A549 (cell line): ENCODE measurements around the gene PWWP3B. TPM values are rescaled to one million over a fixed set of nuclear protein-coding genes. Genes with fewer than 3 reads are reported as not detected.
"Not testable (repeated sequence)": the region's sequence is repeated elsewhere in the genome, so short reads cannot be mapped to it uniquely, and the experiment has no call there.

Experiments used
- ATAC-seq, 2 experiments: fragments of 200-7000 bp in 1 of 2; fragments of >200 bp in 1 of 2; cut with Nextera tagmentation in 1 of 2; cut with Tn5 transposase in 1 of 2; 3 replicates each; pipeline versions ENCODE4 v1.8.0 to v1.9.1; 2018 to 2020; ENCODE audit warnings: mild to moderate bottlenecking in 1 of 2, moderate library complexity in 1 of 2
- CTCF ChIA-PET: fragments of 300-600 bp; sonication (Branson Sonifier 250); formaldehyde crosslinking; extraction: SDS; loops from one replicate; lab custom pipeline; 2021; ENCODE audit warnings: antibody characterized with exemption, inconsistent platforms; lab: Yijun Ruan, JAX
- POLR2A ChIA-PET: fragments of 350-600 bp; formaldehyde crosslinking; extraction: SDS; loops from one replicate; lab custom pipeline; 2021; ENCODE audit warnings: antibody characterized with exemption, inconsistent platforms; lab: Yijun Ruan, JAX
- DNase-seq, 2 experiments: peaks; one replicate each; pipeline versions ENCODE4 v3.0.0 to v3.0.0-alpha.2; 2011 to 2016; ENCODE audit warnings: low read depth in 1 of 2, low spot score in 1 of 2
- FAIRE-seq: peaks from 2 replicates; lab custom pipeline; 2011; peaks lifted over from hg19 to GRCh38; lab: Jason Lieb, UNC
- H3K27ac ChIP-seq, 2 experiments: fragments of >200 bp; sonication (Bioruptor Twin); formaldehyde crosslinking; 3 replicates each; pipeline ENCODE4 v1.5.1; 2016 to 2017
- H3K4me1 ChIP-seq: fragments of >200 bp; sonication (Bioruptor Twin); formaldehyde crosslinking; 3 replicates; pipeline ENCODE4 v1.6.1; 2016
- H3K4me2 ChIP-seq: fragments of >200 bp; sonication (Bioruptor Twin); formaldehyde crosslinking; 3 replicates; pipeline ENCODE4 v1.6.1; 2016
- H3K4me3 ChIP-seq: fragments of >200 bp; sonication (Bioruptor Twin); formaldehyde crosslinking; 3 replicates; pipeline ENCODE4 v1.5.1; 2016
- H3K9me3 ChIP-seq: fragments of >200 bp; sonication (Bioruptor Twin); formaldehyde crosslinking; 3 replicates; pipeline ENCODE4 v1.6.1; 2016
- CBX2 ChIP-seq: fragments of 200-600 bp; sonication (generic); IDR thresholded peaks from 2 replicates; pipeline ENCODE4 v1.6.1; 2016; ENCODE audit warnings: low read depth, mild to moderate bottlenecking, borderline replicate concordance
- CEBPB ChIP-seq, 2 experiments: fragments of >200 bp in 1 of 2; sonication (Bioruptor Twin) in 1 of 2; formaldehyde crosslinking in 1 of 2; IDR thresholded peaks; 2 replicates each; pipeline ENCODE4 v1.6.1; 2012 to 2016
- EHF ChIP-seq: fragments of 250-450 bp; sonication (Bioruptor Pico); IDR thresholded peaks from 2 replicates; pipeline ENCODE4 v1.5.0; 2020; ENCODE audit warnings: mild to moderate bottlenecking
- EHMT2 ChIP-seq: fragments of 200-600 bp; sonication (generic); IDR thresholded peaks from 2 replicates; pipeline ENCODE4 v1.6.1; 2016; ENCODE audit warnings: antibody characterized with exemption, low read depth, mild to moderate bottlenecking, moderate library complexity
- ESRRA ChIP-seq: fragments of 150-350 bp; IDR thresholded peaks from 2 replicates; pipeline ENCODE4 v1.6.1; 2014; ENCODE audit warnings: mild to moderate bottlenecking, low read length, borderline replicate concordance
- FOXS1 ChIP-seq: fragments of 250-450 bp; sonication (Bioruptor Pico); IDR thresholded peaks from 2 replicates; pipeline ENCODE4 v1.5.0; 2020; ENCODE audit warnings: mild to moderate bottlenecking, moderate library complexity
- GATA3 ChIP-seq: IDR thresholded peaks from 2 replicates; pipeline ENCODE4 v1.6.1; 2012; ENCODE audit warnings: borderline replicate concordance
- HEYL ChIP-seq: fragments of 250-450 bp; sonication (Bioruptor Pico); IDR thresholded peaks from 2 replicates; pipeline ENCODE4 v1.8.0; 2021; ENCODE audit warnings: mild to moderate bottlenecking, moderate library complexity
- HOXB13 ChIP-seq: fragments of 250-450 bp; sonication (Bioruptor Pico); IDR thresholded peaks from 2 replicates; pipeline ENCODE4 v1.5.0; 2020; ENCODE audit warnings: low read depth, mild to moderate bottlenecking, moderate library complexity
- KDM5A ChIP-seq: fragments of 200-600 bp; sonication (generic); IDR thresholded peaks from 2 replicates; pipeline ENCODE4 v1.6.1; 2016; ENCODE audit warnings: antibody characterized with exemption, mild to moderate bottlenecking
- NR3C1 ChIP-seq: fragments of >200 bp; sonication (Bioruptor Twin); formaldehyde crosslinking; IDR thresholded peaks from 3 replicates; pipeline ENCODE4 v1.6.1; 2017
- POLR2A ChIP-seq: IDR thresholded peaks from 2 replicates; pipeline ENCODE4 v1.6.1; 2012; ENCODE audit warnings: mild to moderate bottlenecking, low read length
- RAD21 ChIP-seq, 2 experiments: fragments of >200 bp in 1 of 2; sonication (Bioruptor Twin) in 1 of 2; formaldehyde crosslinking in 1 of 2; IDR thresholded peaks in 1 of 2; conservative IDR thresholded peaks in 1 of 2; 2 replicates in 1 of 2; 3 replicates in 1 of 2; pipeline ENCODE4 v1.6.1; 2012 to 2018; ENCODE audit warnings: inconsistent platforms in 1 of 2
- RFX5 ChIP-seq: fragments of 450-650 bp; IDR thresholded peaks from 2 replicates; pipeline ENCODE4 v1.7.1; 2014; ENCODE audit warnings: antibody characterized with exemption, mild to moderate bottlenecking, moderate library complexity
- RNF2 ChIP-seq: fragments of 200-600 bp; sonication (generic); IDR thresholded peaks from 2 replicates; pipeline ENCODE4 v1.6.1; 2016; ENCODE audit warnings: low read depth, mild to moderate bottlenecking, antibody characterized with exemption, moderate library complexity, borderline replicate concordance
- TFCP2L1 ChIP-seq: fragments of 250-450 bp; sonication (Bioruptor Pico); IDR thresholded peaks from 2 replicates; pipeline ENCODE4 v1.5.0; 2021; ENCODE audit warnings: mild to moderate bottlenecking
- ZC3H11A ChIP-seq: fragments of 450-650 bp; IDR thresholded peaks from 2 replicates; pipeline ENCODE4 v1.6.1; 2014; ENCODE audit warnings: antibody characterized with exemption, mild to moderate bottlenecking
- ZNF302 ChIP-seq: fragments of 250-450 bp; sonication (Bioruptor Pico); IDR thresholded peaks from 2 replicates; pipeline ENCODE4 v1.9.0; 2021; ENCODE audit warnings: inconsistent platforms, mild to moderate bottlenecking, moderate library complexity
- WGBS: methylation state at CpG from one replicate; pipeline ENCODE4 v1.1.6; 2017; ENCODE audit errors: missing lambda C conversion rate; 5-methylcytosine and 5-hydroxymethylcytosine counted together
- polyA plus RNA-seq, 4 experiments: library from polyadenylated mRNA; depleted of rRNA in 3 of 4; stranded (reverse); fragments of >200 nt; fragmentation: RNase III in 1 of 4; extraction: RNeasy Plus Mini Kit Qiagen cat#74134 plus additional on column Dnase treatment in 1 of 4; gene quantifications; 2 replicates in 3 of 4; 3 replicates in 1 of 4; pipeline ENCODE4 v1.2.3, GENCODE V29; 2011 to 2017
- TF ChIP-seq, protein P1 (sequence below): fragments of >200 bp; sonication (Bioruptor Twin); formaldehyde crosslinking; IDR thresholded peaks from 3 replicates; pipeline ENCODE4 v1.5.1; 2016
- TF ChIP-seq, protein P2 (sequence below): fragments of 150-350 bp; IDR thresholded peaks from 2 replicates; pipeline ENCODE4 v1.6.1; 2014; ENCODE audit warnings: low read depth, mild to moderate bottlenecking, low read length
- TF ChIP-seq, protein P3 (sequence below): fragments of 250-450 bp; sonication (Bioruptor Pico); IDR thresholded peaks from 2 replicates; pipeline ENCODE4 v1.5.0; 2021; ENCODE audit warnings: mild to moderate bottlenecking, moderate library complexity, borderline replicate concordance
- TF ChIP-seq, protein P4 (sequence below): fragments of >200 bp; sonication (Bioruptor Twin); formaldehyde crosslinking; IDR thresholded peaks from 3 replicates; pipeline ENCODE4 v1.6.1; 2016
- TF ChIP-seq, protein P5 (sequence below): IDR thresholded peaks from 2 replicates; pipeline ENCODE4 v1.6.1; 2012; ENCODE audit warnings: low read depth, borderline replicate concordance

The PWWP3B gene
- polyA plus RNA-seq, 2 of the 4 experiments (the other 2 are of a cell fraction) = not detected

DNA sequence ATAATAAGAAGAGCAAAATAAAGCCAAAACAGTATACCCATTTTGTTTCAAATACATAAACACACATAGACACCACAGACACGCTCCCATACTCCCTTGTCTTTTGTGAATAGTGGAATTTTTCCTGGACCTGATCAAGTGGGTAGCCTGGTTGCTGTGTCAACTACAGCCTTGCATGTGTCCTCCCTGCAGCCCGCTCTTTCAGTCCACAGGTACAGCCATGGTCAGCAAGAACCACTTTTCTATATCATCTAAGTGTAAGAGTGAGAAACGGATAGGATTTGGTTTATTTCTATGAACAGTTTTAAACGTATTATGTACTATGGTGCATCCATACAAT is 9.8 kb downstream of the PWWP3B start:
- no peak for DNase-seq
- no peak for FAIRE-seq
- 0% methylated on average over 4 of the region's 4 CpGs for WGBS
- Histone ChIP-seq H3K4me3 (no peak overlapping the region), H3K4me1 (no peaks in the 10 kb centered on the region), H3K4me2 (no peak overlapping the region), H3K27ac (no peak overlapping the region), H3K9me3 (no peaks in the 10 kb centered on the region)
- POLR2A ChIA-PET = no interaction called here
- CTCF ChIA-PET = no interaction called here
- ATAC-seq = no peak
- TF ChIP-seq ESRRA (no peak), CEBPB (IDR thresholded peaks at IDR 0.05) (no peak), HEYL (CRISPR knock-in tag) (no peak), ZC3H11A (no peak), FOXS1 (CRISPR knock-in tag) (no peak), CBX2 (no peak), RFX5 (no peak)
- TF ChIP-seq, protein P1, sequence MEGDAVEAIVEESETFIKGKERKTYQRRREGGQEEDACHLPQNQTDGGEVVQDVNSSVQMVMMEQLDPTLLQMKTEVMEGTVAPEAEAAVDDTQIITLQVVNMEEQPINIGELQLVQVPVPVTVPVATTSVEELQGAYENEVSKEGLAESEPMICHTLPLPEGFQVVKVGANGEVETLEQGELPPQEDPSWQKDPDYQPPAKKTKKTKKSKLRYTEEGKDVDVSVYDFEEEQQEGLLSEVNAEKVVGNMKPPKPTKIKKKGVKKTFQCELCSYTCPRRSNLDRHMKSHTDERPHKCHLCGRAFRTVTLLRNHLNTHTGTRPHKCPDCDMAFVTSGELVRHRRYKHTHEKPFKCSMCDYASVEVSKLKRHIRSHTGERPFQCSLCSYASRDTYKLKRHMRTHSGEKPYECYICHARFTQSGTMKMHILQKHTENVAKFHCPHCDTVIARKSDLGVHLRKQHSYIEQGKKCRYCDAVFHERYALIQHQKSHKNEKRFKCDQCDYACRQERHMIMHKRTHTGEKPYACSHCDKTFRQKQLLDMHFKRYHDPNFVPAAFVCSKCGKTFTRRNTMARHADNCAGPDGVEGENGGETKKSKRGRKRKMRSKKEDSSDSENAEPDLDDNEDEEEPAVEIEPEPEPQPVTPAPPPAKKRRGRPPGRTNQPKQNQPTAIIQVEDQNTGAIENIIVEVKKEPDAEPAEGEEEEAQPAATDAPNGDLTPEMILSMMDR = no peak
- TF ChIP-seq, protein P2, sequence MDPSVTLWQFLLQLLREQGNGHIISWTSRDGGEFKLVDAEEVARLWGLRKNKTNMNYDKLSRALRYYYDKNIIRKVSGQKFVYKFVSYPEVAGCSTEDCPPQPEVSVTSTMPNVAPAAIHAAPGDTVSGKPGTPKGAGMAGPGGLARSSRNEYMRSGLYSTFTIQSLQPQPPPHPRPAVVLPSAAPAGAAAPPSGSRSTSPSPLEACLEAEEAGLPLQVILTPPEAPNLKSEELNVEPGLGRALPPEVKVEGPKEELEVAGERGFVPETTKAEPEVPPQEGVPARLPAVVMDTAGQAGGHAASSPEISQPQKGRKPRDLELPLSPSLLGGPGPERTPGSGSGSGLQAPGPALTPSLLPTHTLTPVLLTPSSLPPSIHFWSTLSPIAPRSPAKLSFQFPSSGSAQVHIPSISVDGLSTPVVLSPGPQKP = no peak
- TF ChIP-seq, protein P3, sequence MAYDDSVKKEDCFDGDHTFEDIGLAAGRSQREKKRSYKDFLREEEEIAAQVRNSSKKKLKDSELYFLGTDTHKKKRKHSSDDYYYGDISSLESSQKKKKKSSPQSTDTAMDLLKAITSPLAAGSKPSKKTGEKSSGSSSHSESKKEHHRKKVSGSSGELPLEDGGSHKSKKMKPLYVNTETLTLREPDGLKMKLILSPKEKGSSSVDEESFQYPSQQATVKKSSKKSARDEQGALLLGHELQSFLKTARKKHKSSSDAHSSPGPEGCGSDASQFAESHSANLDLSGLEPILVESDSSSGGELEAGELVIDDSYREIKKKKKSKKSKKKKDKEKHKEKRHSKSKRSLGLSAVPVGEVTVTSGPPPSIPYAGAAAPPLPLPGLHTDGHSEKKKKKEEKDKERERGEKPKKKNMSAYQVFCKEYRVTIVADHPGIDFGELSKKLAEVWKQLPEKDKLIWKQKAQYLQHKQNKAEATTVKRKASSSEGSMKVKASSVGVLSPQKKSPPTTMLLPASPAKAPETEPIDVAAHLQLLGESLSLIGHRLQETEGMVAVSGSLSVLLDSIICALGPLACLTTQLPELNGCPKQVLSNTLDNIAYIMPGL (CRISPR knock-in tag) = no peak

DNA sequence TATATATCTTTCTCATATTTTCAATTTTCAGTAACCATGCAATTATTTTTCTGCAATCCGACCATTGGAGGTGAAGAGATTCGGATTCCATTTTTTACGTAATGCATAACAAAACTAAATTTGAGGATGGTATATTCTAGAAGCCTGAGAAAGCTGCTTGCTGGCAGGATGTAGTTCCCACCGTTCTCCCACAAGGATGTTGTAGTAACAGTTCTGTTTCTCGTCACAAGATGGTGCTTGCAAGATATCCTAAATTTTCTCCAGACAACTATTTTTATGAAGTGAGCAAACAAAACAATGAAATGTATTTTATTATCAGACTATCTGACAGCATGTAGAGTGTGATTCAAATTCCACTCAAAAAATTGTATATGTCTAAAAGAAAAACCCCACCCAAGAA is 10.7 kb downstream of the PWWP3B start:
- DNase-seq = no peak

DNA sequence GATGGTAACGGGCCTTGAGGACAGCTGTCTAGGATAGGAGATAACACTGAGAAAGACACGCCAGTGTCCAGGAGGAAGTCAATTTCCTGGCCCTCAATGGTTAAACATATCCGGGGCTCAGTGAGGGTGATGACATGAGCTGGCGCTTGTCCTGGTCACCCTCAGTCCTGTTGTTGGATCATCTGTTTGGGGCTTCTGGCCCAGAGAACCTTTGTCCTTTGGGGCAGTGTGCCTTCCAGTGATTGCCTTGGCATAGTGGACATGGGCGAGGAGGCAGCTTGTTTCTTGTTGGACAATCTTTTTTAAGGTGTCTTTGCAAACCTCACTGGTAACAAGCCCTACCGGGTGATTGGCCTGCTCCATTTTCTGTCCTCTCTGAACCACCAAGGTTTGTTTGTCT is 15.6 kb downstream of the PWWP3B start:
- FAIRE-seq, DNase-seq, H3K4me2 ChIP-seq, ATAC-seq, CTCF ChIA-PET, H3K9me3 ChIP-seq, H3K4me1 ChIP-seq, POLR2A ChIA-PET, H3K27ac ChIP-seq, H3K4me3 ChIP-seq: not testable (repeated sequence)
- WGBS = 0% methylated on average over 4 of the region's 6 CpGs

More for the DNA sequence above, 10.7 kb downstream of the PWWP3B start:
- ATAC-seq (no peak), FAIRE-seq (no peak)
- no peaks in the 10 kb centered on the region for H3K9me3 ChIP-seq
- H3K4me1 ChIP-seq = no peaks in the 10 kb centered on the region
- CTCF ChIA-PET = no interaction called here
- POLR2A ChIA-PET = no interaction called here
- no peak overlapping the region for H3K27ac ChIP-seq
- TF ChIP-seq, protein P4, sequence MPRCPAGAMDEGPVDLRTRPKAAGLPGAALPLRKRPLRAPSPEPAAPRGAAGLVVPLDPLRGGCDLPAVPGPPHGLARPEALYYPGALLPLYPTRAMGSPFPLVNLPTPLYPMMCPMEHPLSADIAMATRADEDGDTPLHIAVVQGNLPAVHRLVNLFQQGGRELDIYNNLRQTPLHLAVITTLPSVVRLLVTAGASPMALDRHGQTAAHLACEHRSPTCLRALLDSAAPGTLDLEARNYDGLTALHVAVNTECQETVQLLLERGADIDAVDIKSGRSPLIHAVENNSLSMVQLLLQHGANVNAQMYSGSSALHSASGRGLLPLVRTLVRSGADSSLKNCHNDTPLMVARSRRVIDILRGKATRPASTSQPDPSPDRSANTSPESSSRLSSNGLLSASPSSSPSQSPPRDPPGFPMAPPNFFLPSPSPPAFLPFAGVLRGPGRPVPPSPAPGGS = no peak
- TF ChIP-seq ZNF302 (CRISPR knock-in tag) = no peak
- no peak for TF ChIP-seq NR3C1
- TF ChIP-seq, protein P5, sequence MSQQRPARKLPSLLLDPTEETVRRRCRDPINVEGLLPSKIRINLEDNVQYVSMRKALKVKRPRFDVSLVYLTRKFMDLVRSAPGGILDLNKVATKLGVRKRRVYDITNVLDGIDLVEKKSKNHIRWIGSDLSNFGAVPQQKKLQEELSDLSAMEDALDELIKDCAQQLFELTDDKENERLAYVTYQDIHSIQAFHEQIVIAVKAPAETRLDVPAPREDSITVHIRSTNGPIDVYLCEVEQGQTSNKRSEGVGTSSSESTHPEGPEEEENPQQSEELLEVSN = no peak
- no peak for TF ChIP-seq RAD21 (conservative IDR thresholded peaks at IDR 0.05 in 1 of 2, IDR thresholded peaks at IDR 0.05 in 1 of 2)
- no peak for TF ChIP-seq GATA3
- TF ChIP-seq, protein P1 = no peak
- no peak for TF ChIP-seq POLR2A
- TF ChIP-seq ESRRA = no peak
- TF ChIP-seq CEBPB (IDR thresholded peaks at IDR 0.05) = no peak
- TF ChIP-seq EHF = no peak
- no peak for TF ChIP-seq EHMT2
- TF ChIP-seq HOXB13 (CRISPR knock-in tag) = no peak
- no peak for TF ChIP-seq KDM5A
- TF ChIP-seq RNF2 = no peak
- no peak for TF ChIP-seq TFCP2L1 (CRISPR knock-in tag)
- WGBS = 18% methylated on average over 5 of the region's 5 CpGs
- no peak overlapping the region for H3K4me3 ChIP-seq
- no peak overlapping the region for H3K4me2 ChIP-seq
